Measurements from ENCODE around the gene LMTK3.

Gene LMTK3, protein sequence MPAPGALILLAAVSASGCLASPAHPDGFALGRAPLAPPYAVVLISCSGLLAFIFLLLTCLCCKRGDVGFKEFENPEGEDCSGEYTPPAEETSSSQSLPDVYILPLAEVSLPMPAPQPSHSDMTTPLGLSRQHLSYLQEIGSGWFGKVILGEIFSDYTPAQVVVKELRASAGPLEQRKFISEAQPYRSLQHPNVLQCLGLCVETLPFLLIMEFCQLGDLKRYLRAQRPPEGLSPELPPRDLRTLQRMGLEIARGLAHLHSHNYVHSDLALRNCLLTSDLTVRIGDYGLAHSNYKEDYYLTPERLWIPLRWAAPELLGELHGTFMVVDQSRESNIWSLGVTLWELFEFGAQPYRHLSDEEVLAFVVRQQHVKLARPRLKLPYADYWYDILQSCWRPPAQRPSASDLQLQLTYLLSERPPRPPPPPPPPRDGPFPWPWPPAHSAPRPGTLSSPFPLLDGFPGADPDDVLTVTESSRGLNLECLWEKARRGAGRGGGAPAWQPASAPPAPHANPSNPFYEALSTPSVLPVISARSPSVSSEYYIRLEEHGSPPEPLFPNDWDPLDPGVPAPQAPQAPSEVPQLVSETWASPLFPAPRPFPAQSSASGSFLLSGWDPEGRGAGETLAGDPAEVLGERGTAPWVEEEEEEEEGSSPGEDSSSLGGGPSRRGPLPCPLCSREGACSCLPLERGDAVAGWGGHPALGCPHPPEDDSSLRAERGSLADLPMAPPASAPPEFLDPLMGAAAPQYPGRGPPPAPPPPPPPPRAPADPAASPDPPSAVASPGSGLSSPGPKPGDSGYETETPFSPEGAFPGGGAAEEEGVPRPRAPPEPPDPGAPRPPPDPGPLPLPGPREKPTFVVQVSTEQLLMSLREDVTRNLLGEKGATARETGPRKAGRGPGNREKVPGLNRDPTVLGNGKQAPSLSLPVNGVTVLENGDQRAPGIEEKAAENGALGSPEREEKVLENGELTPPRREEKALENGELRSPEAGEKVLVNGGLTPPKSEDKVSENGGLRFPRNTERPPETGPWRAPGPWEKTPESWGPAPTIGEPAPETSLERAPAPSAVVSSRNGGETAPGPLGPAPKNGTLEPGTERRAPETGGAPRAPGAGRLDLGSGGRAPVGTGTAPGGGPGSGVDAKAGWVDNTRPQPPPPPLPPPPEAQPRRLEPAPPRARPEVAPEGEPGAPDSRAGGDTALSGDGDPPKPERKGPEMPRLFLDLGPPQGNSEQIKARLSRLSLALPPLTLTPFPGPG (N-terminal part only)

GRCh38 chr19:48511800-48512503 is at the start of gene LMTK3:
LMTK3 (minus strand) TSS chr19:48511835; CDS start chr19:48511576, 259 bp downstream.
- DNase-seq (ENCODE audit: low spot score) = peak; percentile 70

DNA sequence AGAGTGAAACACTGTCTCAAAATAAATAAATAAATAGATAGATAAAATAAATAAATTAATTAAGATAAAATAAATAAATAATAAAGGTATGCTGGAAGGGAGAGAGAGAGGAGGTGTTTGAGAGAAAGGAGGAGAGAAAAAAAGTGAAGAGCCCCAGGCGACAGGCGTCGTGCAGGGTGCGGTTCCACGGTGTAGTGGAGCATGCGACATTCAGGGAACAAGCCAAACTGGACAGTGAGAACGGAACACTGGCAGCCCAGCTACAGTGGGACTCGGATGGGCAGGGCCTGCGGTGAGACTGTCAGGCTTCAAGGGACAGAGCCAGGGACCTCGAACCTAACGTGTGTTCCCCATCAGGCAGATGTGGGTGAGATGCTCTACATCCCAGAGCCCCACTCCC is 49.8 kb upstream of the LMTK3 start:
- DNase-seq (ENCODE audit: low spot score) = no peak

GRCh38 chr19:48560095-48560530 is 48.5 kb upstream of the LMTK3 start:
- DNase-seq (ENCODE audit: low spot score) = peak; percentile 14

- DNase-seq (ENCODE audit: low spot score) = peak; percentile 79
These were observed 46.5 kb upstream of the LMTK3 start for GRCh38 chr19:48558018-48558684.

DNA sequence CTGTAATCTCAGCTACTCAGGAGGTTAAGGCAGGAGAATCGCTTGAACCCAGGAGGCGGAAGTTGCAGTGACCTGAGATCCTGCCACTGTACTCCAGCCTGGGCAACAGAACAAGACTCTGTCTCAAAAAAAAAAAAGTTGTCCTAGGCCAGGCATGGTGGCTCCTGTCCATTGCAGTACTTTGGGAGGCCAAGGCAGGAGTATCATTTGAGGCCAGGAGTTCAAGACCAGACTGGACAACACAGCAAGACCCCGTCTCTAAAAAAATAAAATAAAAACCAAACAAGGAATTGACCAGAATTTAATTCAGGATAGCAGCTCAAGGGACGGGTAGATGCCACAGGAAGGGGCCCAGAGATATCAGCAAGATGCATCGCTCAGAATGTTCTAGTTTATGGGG is 45.2 kb upstream of the LMTK3 start:
- DNase-seq (ENCODE audit: low spot score) = no peak

DNA sequence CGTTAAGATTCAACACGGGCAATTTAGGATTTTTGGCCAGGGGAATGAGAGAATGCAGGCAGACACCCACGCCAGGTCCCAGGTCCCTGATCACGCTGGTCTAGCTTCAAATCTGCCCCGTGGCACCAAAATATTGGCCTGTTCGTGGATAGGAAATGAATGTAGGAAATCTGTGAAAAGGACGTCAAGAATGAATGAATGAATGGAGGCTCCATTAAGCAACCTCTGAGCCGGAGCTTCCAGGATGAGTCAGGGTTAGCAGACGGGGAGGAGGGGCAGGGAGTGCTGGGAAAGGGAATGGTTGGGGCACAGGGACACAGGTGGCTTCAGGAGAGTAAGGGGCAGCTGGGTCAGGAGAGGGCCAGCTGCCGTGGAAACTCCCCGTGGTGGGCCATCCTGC is 44.5 kb upstream of the LMTK3 start:
- DNase-seq (ENCODE audit: low spot score) = peak; percentile 31

DNA sequence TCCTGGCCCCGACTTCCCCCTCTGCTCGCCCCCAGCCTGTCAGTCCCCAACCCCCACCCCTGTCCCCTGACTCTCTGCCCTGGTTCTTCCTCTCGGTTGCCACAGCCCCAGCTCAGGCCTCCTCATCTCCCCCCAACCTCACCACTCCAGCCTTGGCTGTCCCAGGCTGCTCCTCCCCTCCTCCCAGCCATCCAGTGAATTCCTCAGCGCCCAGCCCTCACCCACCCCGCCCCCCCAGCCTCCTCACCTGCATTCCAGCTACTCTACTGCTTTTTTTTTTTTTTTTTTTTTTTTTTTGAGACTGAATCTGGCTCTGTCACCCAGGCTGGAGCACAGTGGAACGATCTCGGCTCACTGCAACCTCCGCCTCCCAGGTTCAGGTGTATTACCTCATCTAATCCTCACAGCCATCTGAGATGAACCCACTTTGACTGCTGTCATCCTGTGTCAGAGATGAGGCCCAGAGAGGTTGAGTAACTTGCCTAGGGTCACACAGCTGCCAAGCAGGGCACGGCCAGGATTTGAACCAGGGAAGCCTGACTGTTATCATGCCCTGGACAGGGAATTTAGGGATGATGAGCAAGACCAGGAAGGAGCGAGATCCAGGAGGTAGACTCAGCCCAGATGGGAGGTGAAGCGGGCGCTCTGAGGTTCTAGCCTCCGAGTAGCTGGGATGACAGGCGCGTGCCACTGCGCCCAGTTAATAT is 42.9 kb upstream of the LMTK3 start:
- DNase-seq (ENCODE audit: low spot score) = peak; percentile 86

DNA sequence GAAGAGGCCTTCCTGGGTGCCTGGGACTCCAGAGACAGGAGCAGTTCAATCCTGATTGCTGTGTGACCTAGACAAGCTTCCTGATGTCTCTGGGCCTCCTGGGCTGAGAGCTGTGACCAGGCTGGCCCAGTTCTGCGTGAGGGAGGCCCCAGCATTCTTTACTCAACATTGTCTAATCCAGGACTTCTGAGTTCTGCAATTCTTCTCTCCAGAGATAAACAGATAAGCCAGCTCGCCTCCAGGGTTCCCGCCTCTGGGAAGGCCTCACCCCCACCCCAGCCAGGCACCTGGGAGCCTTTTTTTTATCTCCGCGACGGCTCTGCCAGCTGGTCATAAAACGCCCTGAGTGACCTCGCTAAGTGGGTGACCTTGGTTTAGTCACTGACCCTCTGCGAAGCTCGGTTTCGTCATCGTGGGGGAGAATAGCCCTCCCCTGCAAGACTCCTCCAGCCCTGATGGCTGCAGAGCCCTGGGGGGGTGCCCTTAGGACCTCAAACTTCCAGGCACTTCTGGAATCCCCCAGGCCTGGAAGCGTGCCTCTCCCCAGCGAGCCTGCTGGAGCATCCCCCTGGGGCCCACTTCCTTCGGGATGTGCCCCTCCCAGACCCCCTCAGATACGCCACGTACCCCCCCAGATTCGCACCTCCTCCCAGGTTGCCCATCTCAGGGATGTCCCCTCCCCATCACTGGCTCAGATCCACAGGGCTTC is 42.2 kb upstream of the LMTK3 start:
- DNase-seq (ENCODE audit: low spot score) = peak; percentile 40

GRCh38 chr19:48552406-48553322 is 41.0 kb upstream of the LMTK3 start:
- DNase-seq (ENCODE audit: low spot score) = no peak

DNA sequence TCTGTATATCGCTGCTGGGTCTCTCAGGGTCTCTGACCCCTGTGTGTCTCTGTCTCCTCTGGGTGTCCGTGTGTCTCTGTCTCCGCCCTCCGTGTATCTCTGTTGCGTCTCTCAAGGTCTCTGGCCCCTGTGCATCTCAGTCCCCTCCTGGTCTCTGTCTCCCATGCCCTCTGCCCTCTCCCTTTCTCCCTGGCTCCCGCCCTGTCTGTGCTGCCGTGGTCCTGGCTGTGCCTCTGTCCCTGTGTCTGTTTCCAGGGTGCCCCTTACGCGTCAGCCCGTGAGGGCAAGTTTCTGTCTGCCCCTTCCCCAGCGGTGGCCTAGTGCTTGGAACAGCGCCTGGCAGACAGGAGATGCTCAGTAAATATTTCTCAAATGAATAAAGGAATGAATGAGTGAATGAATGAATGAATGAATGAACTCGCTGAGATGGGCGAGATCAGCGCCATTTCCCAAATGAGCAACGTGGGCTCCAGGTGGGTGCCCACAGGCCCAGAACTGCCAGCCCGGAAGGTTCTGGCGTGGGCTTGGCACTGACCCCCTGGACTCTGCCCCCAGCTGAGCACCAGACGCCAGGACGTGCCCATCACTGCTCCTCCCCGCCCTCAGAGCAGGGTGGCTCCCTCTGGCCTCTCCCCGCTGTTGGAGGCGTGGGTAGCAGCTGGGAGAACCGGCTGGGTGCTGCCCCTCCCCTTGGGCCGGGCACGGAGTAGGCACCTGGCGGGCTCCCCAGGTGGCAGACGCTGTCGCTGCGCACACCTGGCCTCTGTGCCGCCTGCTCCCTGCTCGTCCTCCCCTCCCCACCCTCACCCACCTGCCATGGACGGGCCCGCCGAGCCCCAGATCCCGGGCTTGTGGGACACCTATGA is 40.0 kb upstream of the LMTK3 start, which contains the start of gene SULT2B1:
SULT2B1 (plus strand) TSS at position 736 of the 866 bp plus-strand sequence; CDS start at position 817, 81 bp downstream.
- DNase-seq (ENCODE audit: low spot score) = peak; percentile 52

DNA sequence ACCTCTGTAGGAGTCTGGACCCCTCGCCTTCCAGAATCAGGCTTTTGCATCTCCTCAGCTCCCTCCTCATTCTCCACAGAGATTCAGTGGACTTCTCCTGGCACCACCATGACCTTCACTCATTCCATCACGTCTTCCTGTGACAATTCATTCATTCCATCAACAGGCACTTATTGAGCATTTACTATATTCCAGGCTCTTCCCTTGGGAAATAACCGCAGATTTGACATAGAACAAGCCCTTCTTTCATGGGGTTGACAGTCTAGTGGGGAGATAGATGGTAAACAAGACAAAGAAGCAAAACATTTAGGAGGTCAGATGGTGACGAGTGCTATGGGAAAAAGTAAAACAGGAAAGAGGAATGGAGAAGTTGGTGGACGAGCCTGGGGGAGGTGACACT is 37.7 kb upstream of the LMTK3 start:
- no peak for DNase-seq (ENCODE audit: low spot score)

GRCh38 chr19:48548253-48548911 is 36.7 kb upstream of the LMTK3 start:
- DNase-seq (ENCODE audit: low spot score) = no peak

GRCh38 chr19:48547722-48548121 is 36.1 kb upstream of the LMTK3 start:
- no peak for DNase-seq (ENCODE audit: low spot score)

GRCh38 chr19:48544856-48545750 is 33.5 kb upstream of the LMTK3 start:
- peak; percentile 66 for DNase-seq (ENCODE audit: low spot score)

- peak; percentile 69 for DNase-seq (ENCODE audit: low spot score)
These were observed 31.6 kb upstream of the LMTK3 start for GRCh38 chr19:48543121-48543710.
